Hepatocyte (in vitro differentiated cells): ENCODE data around the gene MLLT1. TPM values are rescaled to one million over a fixed set of nuclear protein-coding genes. Genes with fewer than 3 reads are reported as not detected.

Source experiments
- DNase-seq: peaks from one replicate; pipeline ENCODE4 v3.0.0-alpha.2; 2016; ENCODE audit warnings: low spot score
- H2AFZ ChIP-seq: fragments of 200-600 bp; sonication (generic); 2 replicates; pipeline ENCODE4 v1.6.0; 2016; ENCODE audit warnings: antibody characterized with exemption, mild to moderate bottlenecking
- H3K27ac ChIP-seq: fragments of 200-600 bp; sonication (generic); 2 replicates; pipeline ENCODE4 v1.5.1; 2016; ENCODE audit warnings: mild to moderate bottlenecking
- H3K27me3 ChIP-seq: fragments of 200-600 bp; sonication (generic); 2 replicates; pipeline ENCODE4 v1.6.1; 2016
- H3K36me3 ChIP-seq: fragments of 200-600 bp; sonication (generic); replicated peaks from 2 replicates; pipeline ENCODE4 v1.5.1; 2016; ENCODE audit warnings: low read depth; ENCODE audit not compliant: insufficient read depth
- H3K4me1 ChIP-seq: fragments of 200-600 bp; sonication (generic); 2 replicates; pipeline ENCODE4 v1.5.1; 2016; ENCODE audit warnings: mild to moderate bottlenecking, moderate library complexity; ENCODE audit not compliant: insufficient read depth
- H3K4me2 ChIP-seq: fragments of 200-600 bp; sonication (generic); 2 replicates; pipeline ENCODE4 v1.6.0; 2016
- H3K4me3 ChIP-seq: fragments of 200-600 bp; sonication (generic); 2 replicates; pipeline ENCODE4 v1.5.1; 2016; ENCODE audit warnings: mild to moderate bottlenecking
- H3K79me2 ChIP-seq: fragments of 200-600 bp; sonication (generic); 2 replicates; pipeline ENCODE4 v1.6.0; 2017; ENCODE audit warnings: mild to moderate bottlenecking
- H3K9me2 ChIP-seq: fragments of 200-600 bp; sonication (generic); replicated peaks from 2 replicates; pipeline ENCODE4 v1.6.0; 2017; ENCODE audit warnings: mild to moderate bottlenecking; ENCODE audit not compliant: insufficient read depth
- H3K9me3 ChIP-seq: fragments of 200-600 bp; sonication (generic); 2 replicates; pipeline ENCODE4 v1.5.1; 2016; ENCODE audit warnings: low read depth, mild to moderate bottlenecking
- H4K20me1 ChIP-seq: fragments of 200-600 bp; sonication (generic); 2 replicates; pipeline ENCODE4 v1.6.0; 2016; ENCODE audit warnings: mild to moderate bottlenecking; ENCODE audit not compliant: insufficient read depth, poor library complexity, severe bottlenecking
- CTCF ChIP-seq: fragments of 200-600 bp; sonication (generic); IDR thresholded peaks from 2 replicates; pipeline ENCODE4 v1.5.1; 2016; ENCODE audit warnings: antibody characterized with exemption, mild to moderate bottlenecking; ENCODE audit not compliant: poor library complexity
- EZH2 ChIP-seq: fragments of 200-600 bp; sonication (generic); IDR thresholded peaks from 2 replicates; pipeline ENCODE4 v1.6.1; 2016; ENCODE audit warnings: antibody characterized with exemption, mild to moderate bottlenecking, borderline replicate concordance
- EZH2phosphoT487 ChIP-seq: fragments of 200-600 bp; sonication (generic); IDR thresholded peaks from one replicate; pipeline ENCODE4 v1.6.1; 2018; ENCODE audit warnings: antibody characterized with exemption, mild to moderate bottlenecking, low read depth, moderate library complexity; ENCODE audit not compliant: unreplicated experiment, severe bottlenecking
- WGBS: methylation state at CpG from one replicate; pipeline ENCODE4 v1.1.6; 2016; ENCODE audit warnings: low lambda C conversion rate; ENCODE audit errors: missing lambda C conversion rate; 5-methylcytosine and 5-hydroxymethylcytosine counted together
- polyA plus RNA-seq: library from polyadenylated mRNA; unstranded; fragments of >200 nt; fragmentation: Nextera tagmentation; extraction: Ambion mirVana; gene quantifications from 2 replicates; pipeline ENCODE4 v1.2.1, GENCODE V29; 2016
- total RNA-seq: library from RNA; depleted of rRNA; stranded (reverse); fragments of >200 nt; gene quantifications from 2 replicates; pipeline ENCODE4 v1.2.3, GENCODE V29; 2014

The MLLT1 gene
- total and polyA plus RNA-seq, 2 experiments from 2014 or later: 17.2 to 23.3 TPM

- 93% methylated on average over 7 of the region's 7 CpGs for WGBS
- H3K9me2 ChIP-seq: no peaks in the 10 kb centered on the region
- H3K4me2 ChIP-seq: no peak overlapping the region
- no peaks in the 10 kb centered on the region for H4K20me1 ChIP-seq
- H3K27me3 ChIP-seq: no peaks in the 10 kb centered on the region
- no peaks in the 10 kb centered on the region for H3K36me3 ChIP-seq
- DNase-seq: no peak
- H3K4me3 ChIP-seq: no peak overlapping the region
- H3K27ac ChIP-seq: no peak overlapping the region
- H3K9me3 ChIP-seq: no peaks in the 10 kb centered on the region
- no peaks in the 10 kb centered on the region for H3K79me2 ChIP-seq
- TF ChIP-seq EZH2: no peak
- no peak for TF ChIP-seq EZH2phosphoT487
- TF ChIP-seq CTCF: no peak
- H3K4me1 ChIP-seq: no peaks in the 10 kb centered on the region
- no peak overlapping the region for H2AFZ ChIP-seq
These were observed 69.7 kb downstream of the MLLT1 start for GRCh38 chr19:6210091-6210490.

- no peak for DNase-seq
- no peak overlapping the region for H3K27ac ChIP-seq
- no peaks in the 10 kb centered on the region for H4K20me1 ChIP-seq
- H3K9me3 ChIP-seq: no peaks in the 10 kb centered on the region
- H3K4me1 ChIP-seq: no peaks in the 10 kb centered on the region
- H3K79me2 ChIP-seq: no peaks in the 10 kb centered on the region
- H3K4me2 ChIP-seq: no peak overlapping the region
- no peaks in the 10 kb centered on the region for H3K36me3 ChIP-seq
- no peak overlapping the region for H3K4me3 ChIP-seq
- H3K9me2 ChIP-seq: no peaks in the 10 kb centered on the region
- no peaks in the 10 kb centered on the region for H3K27me3 ChIP-seq
- 75% methylated on average over 4 of the region's 4 CpGs for WGBS
- no peak for TF ChIP-seq CTCF
- TF ChIP-seq EZH2phosphoT487: no peak
- TF ChIP-seq EZH2: no peak
- no peak overlapping the region for H2AFZ ChIP-seq
These were observed 70.1 kb downstream of the MLLT1 start for GRCh38 chr19:6209680-6210079.

- Histone ChIP-seq H3K4me1 (no peaks in the 10 kb centered on the region), H3K9me3 (no peaks in the 10 kb centered on the region), H3K27me3 (no peaks in the 10 kb centered on the region), H3K27ac (no peak overlapping the region), H2AFZ (no peak overlapping the region), H3K9me2 (no peaks in the 10 kb centered on the region), H3K79me2 (no peaks in the 10 kb centered on the region), H3K4me3 (no peak overlapping the region), H4K20me1 (no peaks in the 10 kb centered on the region), H3K4me2 (no peak overlapping the region), H3K36me3 (no peaks in the 10 kb centered on the region)
- WGBS: 93% methylated on average over 4 of the region's 4 CpGs
- TF ChIP-seq EZH2 (no peak), EZH2phosphoT487 (no peak), CTCF (no peak)
- no peak for DNase-seq
These were observed 70.5 kb downstream of the MLLT1 start for GRCh38 chr19:6209233-6209632.
